ENCODE data around the gene CHID1. TPM values are rescaled to one million over a fixed set of nuclear protein-coding genes. Genes with fewer than 3 reads are reported as not detected.

The CHID1 gene
- total RNA-seq, 1 donor from 2014 or later = 72.9 TPM

DNA sequence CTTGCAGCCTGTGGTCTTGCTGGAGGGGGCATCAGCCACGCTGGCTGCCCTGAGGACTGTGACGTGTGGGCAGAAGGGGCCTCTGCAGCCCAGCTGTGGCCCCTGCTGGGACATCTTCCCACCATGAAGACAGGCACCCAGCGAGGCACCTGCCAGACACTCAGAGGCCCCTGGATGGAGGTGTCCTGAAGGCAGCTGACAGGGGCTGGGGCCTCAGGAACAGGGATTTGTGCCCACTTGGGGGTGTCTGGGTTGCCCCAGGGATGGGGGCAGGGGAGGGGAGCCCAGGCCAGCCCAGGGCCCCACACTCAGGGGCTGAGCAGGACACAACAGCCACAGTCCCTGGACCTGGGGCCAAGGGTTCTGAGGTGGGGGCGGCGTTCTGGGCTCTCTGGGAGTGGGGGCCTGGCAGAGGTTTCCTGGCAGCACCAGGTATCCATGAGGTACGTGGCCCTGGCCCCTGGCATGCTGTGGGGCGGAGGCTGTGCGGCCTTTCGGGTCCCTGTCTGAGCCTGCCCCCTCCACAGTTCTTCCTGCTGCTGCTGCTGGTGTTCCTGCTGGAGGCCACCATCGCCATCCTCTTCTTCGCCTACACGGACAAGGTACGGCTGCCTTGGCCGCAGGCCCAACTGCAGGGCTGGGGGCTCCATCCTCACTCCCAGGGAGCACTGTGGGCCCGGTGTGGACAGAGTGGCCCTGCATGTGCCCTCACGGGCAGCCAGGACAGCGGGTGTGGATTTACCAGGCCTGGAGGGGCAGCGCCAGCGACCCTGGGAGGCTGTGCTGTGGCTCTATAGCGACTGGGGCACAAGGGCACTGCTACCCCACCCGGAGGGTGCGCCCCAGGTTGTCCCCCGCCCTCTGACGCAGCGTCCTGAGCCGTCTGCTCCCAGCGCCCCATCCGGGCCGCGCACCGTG lies 46.4 kb downstream of the CHID1 start:
- DNase-seq (ENCODE audit: extremely low spot score in 2 of 2) = no peak
- H3K36me3 ChIP-seq = peaks cover 0 to 12% of the 10 kb centered on the region in 2 donors
- no peak for TF ChIP-seq POLR2AphosphoS5 (IDR thresholded peaks at IDR 0.05; ENCODE audit: insufficient read depth in 1 of 2, low read depth in 1 of 2)
- TF ChIP-seq POLR2A (IDR thresholded peaks at IDR 0.05) = no peak
- TF ChIP-seq CTCF (IDR thresholded peaks at IDR 0.05) = no peak
- peaks cover 24% of the 10 kb centered on the region for H3K4me1 ChIP-seq
- H3K9me3 ChIP-seq = no peaks in the 10 kb centered on the region
- intact Hi-C loops (cut with DNase I) = no loop called here
- H3K27ac ChIP-seq = no peak overlapping the region
- H3K4me3 ChIP-seq = no peak overlapping the region
- H3K27me3 ChIP-seq = no peaks in the 10 kb centered on the region

GRCh38 chr11:863023-863909 lies 47.3 kb downstream of the CHID1 start:
- Histone ChIP-seq H3K36me3 (peaks cover 0 to 12% of the 10 kb centered on the region in 2 donors), H3K9me3 (no peaks in the 10 kb centered on the region), H3K4me1 (peaks cover 33% of the 10 kb centered on the region), H3K27me3 (no peaks in the 10 kb centered on the region), H3K27ac (no peak overlapping the region), H3K4me3 (no peak overlapping the region)
- intact Hi-C loops (cut with DNase I) = no loop called here
- DNase-seq (ENCODE audit: extremely low spot score in 2 of 2) = no peak
- TF ChIP-seq CTCF (IDR thresholded peaks at IDR 0.05) (no peak), POLR2A (IDR thresholded peaks at IDR 0.05) (no peak), POLR2AphosphoS5 (IDR thresholded peaks at IDR 0.05; ENCODE audit: insufficient read depth in 1 of 2, low read depth in 1 of 2) (no peak)

DNA sequence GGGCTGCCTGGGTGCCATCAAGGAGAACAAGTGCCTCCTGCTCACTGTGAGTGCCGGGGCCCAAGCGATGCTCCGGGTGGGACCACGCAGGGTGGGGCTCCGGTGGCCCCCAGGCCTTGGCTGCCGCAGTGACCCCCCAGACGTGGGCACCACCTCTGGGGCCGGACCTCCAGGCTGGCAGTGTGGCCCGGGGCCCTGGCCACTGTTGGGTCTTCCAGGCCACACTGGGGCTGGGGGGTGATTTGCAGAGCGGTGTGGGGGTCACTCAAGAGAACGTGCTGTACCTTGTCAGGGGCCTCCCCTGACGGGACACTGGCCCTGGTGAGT lies 48.0 kb downstream of the CHID1 start:
- TF ChIP-seq CTCF (IDR thresholded peaks at IDR 0.05) (no peak), POLR2A (IDR thresholded peaks at IDR 0.05) (no peak)
- Histone ChIP-seq H3K27me3 (no peaks in the 10 kb centered on the region), H3K4me3 (no peak overlapping the region), H3K9me3 (no peaks in the 10 kb centered on the region), H3K36me3 (peaks cover 0 to 12% of the 10 kb centered on the region in 2 donors), H3K27ac (no peak overlapping the region), H3K4me1 (peaks cover 36% of the 10 kb centered on the region)
- intact Hi-C loops (cut with DNase I) = no loop called here
- no peak for DNase-seq (ENCODE audit: extremely low spot score in 2 of 2)

DNA sequence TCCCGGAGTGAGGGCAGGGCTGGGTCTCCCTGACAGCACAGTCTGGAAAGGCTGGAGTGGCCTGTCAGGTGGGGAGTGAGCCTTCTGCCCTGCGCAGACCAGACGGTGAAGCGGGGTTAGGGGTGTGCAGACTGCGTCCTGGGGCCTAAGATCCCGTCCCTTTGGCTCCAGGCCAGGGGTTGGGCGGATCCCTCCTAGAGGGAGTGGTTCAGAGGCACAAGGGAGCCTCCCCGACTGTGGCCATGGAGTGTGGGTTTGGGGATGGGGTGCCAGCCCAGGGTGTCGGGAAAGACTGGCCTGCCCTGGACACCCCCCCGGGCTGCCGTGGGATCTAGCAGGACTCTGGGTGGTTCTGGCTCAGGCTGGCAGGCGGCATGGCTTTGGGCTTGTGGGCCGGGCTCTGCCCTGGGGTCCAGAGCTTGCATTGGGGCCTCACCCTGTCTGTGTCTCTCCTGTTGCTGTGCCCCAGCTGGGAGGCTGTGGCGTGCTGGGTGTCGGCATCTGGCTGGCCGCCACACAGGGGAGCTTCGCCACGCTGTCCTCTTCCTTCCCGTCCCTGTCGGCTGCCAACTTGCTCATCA lies 48.4 kb downstream of the CHID1 start:
- Histone ChIP-seq H3K36me3 (peaks cover 0 to 12% of the 10 kb centered on the region in 2 donors), H3K4me3 (no peak overlapping the region), H3K9me3 (no peaks in the 10 kb centered on the region), H3K27ac (no peak overlapping the region), H3K4me1 (peaks cover 36% of the 10 kb centered on the region), H3K27me3 (no peaks in the 10 kb centered on the region)
- TF ChIP-seq CTCF (IDR thresholded peaks at IDR 0.05) (no peak), POLR2AphosphoS5 (IDR thresholded peaks at IDR 0.05; ENCODE audit: insufficient read depth in 1 of 2, low read depth in 1 of 2) (no peak), POLR2A (IDR thresholded peaks at IDR 0.05) (no peak)
- no peak for DNase-seq (ENCODE audit: extremely low spot score in 2 of 2)
- intact Hi-C loops (cut with DNase I) = no loop called here
